HG02938 (cell line): ENCODE measurements around the gene KLF11.

ENCODE experiments used
- ATAC-seq: cut with Tn5 transposase; IDR thresholded peaks from one replicate; pipeline ENCODE4 v1.9.1; 2021; ENCODE audit warnings: mild to moderate bottlenecking, moderate library complexity; ENCODE audit not compliant: unreplicated experiment

Gene KLF11

DNA sequence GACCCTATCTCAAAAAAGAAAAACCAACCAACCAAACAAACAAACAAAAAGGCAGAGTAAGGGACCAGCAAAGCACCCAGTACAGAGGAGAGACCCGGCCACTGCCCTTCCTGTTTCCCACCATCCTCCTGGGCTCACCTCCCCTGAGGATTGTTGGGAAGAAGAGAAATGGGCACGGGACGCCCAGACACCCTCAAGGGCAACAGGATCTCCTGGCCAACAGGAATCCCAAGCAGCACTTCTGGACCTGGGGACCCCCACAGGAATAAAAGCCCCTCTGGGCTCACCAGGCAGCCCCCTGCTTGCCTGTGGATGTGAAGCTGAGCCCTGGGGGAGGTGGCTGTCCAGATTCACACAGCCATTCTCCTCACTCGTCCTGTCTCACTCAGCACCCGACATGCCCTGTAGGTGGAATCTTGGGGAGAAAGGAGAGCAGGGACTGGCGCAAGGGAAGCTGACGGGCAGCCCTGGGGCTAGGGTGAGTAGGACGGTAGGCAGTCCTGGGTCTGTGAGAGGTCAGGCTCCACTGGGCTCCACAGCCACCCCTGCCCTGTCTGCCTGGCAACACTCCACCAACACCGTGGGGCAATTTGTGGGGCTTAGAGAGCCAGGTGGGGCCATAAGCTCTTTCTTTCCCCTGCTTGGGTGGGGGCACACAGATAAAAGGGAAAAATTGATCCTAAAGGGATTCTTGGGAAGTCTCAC lies 18.0 kb downstream of the KLF11 start:
- no peak for ATAC-seq

DNA sequence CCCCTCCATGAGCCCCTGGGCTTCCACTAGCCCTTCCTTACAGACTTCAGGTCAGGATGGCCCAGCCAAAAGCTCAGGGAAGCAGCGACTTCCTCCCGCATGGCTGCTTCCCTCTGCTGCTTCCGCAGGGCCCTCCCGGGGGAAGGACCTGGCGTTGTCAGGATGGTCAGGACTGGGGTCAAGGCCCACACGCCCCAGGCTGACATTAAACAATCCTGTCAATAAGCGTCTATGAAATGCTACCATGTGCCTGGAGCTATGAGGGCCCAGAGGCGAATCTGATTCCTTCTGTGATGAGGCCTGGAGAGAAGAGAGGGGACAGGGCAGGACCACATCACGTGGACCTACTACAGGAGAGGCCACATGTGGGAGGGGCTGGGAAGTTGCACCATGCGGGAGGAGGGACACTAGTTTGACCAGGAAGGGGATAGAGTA lies 19.6 kb downstream of the KLF11 start:
- no peak for ATAC-seq

DNA sequence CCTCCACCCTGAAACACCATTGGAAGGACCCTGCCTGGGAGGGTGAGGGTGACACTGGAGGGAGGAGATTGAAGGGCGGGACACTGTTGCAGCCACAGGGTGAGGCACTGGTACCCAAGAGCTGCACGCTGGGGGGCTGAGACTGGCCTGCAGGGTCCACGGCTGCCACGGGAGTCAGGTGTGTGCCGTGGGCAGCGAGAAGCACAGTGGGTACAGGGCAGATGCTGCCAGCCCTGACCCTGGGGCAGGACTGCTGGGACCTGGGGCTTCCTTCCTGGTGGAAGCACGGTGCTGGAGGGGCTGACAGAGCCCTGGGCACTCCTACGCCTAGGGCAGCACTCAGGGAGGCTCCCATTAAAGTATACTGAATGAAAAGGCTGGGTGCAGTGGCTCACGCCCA lies 20.2 kb downstream of the KLF11 start:
- no peak for ATAC-seq

DNA sequence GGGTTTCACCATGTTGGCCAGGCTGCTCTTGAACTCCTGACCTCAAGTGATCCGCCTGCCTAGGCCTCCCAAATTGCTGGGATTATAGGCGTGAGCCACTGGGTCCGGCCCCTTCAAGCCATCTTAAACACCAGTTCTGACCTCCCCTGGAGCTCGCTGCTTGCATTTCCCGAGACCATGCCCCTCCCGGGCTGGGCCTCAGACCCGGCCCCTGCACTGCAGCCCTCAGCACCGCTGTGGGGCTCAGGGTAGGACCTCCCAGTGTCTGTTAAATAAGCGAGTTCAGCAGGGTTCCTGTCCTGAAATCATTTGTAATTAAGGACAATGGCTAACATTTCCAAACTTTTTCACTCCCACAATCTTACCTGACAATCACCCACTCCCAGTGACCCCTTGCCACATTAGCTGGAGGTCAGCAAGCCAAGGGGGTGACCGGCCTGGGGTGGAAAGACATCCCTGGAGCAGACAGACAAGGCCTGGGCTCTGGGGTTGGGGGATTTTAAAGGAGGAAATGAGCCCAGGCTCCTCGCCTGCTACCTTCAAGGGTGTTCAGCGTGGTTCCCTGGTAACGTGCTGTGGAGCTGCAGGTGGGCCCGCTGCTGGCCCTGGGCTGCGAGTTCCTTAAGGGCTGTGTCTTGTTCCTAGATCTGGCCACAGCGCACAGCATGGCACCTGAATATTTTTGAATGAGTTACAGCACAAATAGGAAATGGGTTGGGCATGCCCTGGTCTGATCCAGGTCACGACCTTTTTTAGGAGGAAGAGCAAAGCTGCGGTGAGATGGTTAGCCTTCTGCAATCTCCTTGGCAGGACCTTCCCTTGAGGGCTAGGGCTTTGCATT lies 21.8 kb downstream of the KLF11 start:
- no peak for ATAC-seq

DNA sequence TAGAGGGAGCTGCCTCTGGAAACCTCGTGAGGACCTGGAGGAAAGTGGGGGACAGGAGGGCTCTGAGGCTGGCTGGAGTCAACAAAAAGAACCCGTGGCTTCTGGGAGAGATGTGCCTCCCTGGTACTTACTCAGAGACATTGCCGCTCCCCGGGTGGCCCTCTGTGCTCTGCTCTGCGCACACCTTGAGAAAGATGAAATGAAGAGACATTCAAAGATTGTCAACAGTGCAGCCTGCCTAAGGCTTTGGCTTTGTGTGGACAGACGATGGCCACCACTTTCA lies 22.4 kb downstream of the KLF11 start:
- no peak for ATAC-seq

DNA sequence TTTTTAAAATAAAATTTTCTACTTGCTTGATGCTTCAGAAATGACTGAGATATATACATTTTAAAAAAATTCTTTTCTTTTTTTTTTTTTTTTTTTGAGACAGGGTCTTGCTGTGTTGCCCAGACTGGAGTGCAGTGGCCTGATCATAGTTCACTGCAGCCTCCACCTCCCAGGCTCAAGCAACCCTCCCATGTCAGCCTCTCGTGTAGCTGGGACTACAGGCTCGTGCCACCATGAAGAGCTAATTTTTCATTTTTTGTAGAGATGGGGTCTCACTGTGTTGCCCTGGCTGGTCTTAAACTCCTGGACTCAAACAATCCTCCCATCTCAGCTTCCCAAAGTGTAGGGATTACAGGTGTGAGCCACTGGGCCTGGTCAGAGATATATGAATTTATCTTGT lies 24.0 kb downstream of the KLF11 start:
- ATAC-seq, result no peak

DNA sequence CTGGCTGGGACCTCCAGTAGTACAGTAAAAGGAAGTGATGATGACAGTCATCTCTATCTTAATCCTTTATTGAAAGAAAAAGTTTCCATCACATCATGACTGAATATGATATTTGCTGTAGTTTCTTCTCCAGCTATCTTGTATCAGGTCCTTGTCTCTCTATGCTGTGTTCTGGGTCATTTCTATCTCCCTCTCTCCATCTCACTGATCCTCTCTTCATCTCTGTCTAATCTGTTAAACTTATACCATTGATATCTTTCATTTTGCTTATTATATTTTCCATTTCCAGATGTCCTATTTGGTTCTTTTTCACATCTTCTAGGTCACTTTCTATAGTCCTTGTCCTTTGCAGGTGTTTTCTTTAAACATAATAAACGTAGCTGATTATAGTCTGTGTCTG lies 24.5 kb downstream of the KLF11 start:
- no peak for ATAC-seq

DNA sequence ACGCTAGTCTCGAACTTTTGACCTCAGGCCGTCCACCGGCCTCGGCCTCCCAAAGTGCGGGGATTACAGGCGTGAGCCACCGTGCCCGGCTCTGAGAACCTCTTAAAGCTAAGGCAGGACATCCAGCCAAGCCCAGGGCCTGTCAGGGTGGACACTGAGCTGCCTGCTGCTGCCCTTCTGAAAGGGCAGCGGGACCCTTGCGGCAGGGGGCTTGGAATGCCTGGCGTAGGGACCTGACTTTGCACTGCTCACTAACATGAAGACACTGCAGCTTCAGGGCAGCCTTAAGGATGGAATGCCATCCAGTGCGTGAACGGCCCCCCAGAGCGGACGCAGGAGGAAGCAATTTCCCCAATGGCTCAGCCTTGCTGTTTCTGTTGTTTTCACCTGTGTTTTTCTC lies 27.8 kb downstream of the KLF11 start:
- no peak for ATAC-seq

DNA sequence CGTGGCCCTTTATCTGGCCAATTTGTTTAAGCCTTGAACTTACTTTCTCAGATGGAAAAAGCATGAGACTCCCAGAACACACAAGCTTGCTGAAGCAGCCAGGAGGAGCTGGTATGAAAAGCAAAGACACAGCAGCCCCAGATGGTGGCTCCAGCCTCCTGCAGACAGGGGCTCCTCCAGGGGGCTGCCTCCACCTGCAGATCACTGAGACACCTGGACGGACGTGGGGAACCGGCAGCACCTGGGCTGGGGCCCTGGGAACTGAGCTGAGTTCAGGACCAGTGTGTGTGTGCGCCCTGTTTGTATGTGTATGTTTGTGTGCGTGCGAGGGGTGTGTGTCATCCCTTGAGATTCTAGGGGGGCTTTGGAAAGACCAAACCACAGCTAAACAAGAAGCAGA lies 28.2 kb downstream of the KLF11 start:
- ATAC-seq, result no peak

DNA sequence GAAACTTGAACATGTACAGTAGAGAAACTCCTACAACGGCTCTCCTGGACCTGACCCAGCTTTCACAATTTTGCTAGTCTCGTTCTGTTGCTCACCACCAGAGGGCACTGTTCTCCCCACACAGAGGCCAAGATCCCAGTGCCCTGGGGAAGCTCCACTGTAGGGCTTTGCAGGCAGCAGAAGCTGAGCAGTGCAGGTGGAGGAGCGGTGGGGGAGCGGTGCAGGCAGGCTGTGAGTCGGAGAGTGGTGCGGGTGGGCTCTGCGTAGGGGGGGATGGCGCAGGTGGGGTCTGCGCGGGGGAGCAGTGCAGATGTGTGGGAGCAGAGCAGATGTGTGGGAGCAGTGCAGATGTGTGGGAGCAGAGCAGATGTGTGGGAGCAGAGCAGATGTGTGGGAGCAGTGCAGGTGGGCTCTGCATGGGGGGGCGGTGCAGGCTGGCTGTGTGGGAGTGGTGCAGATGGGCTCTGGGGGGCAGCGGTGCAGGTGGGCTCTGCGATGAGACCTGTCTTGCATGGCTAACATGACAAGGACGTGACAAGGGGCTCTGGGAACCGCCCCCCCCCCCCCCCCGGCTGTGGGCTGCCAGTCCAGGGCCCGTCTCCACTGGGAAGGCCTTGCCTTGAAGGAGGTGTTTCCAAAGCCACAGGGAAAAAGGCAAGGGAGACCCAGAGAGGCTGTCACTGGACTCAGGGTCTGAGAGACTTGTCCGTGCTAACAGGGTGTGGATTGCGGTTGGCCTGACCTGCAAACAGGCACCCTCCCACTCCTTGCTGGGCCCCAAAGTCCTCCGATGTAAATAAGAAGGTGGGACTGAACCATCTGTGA lies 29.5 kb downstream of the KLF11 start:
- ATAC-seq, result peak; percentile 56

DNA sequence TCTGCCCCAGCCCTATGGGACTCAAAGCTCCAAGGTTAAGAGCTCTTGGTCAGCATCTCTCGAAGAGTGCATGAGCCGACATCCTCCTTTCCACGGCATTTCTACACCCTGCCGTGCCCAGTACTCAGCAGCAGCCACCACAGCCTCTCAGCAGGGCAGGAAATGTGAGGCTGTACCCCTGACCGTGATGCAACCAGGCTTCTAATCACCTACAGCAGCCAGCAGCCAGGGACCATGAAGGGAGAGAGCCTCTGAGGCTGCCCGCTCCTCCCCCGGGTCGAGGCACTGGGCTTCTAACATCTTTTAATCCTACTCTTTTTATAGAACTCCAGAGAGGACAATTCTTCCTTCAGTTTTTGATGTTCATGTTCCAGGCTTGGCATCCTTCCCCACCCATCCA lies 30.4 kb downstream of the KLF11 start:
- no peak for ATAC-seq

DNA sequence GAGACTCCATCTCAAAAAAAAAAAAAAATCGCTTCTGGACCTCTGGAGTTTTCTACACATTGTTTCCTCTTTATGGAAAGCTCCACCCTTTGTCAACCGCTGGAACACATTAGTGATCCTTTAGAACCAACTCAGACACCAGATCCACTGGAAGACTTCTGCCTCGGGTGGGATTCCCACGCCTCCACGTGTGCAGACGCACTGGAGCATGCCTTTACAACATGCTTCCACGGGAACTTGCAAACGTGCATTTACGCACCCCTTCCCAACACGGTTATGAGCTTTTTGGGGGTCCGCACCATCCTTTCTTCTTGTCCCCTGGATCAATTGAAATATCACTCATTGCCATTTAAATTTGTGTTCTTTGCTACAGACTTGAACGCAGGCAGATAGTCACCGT lies 31.8 kb downstream of the KLF11 start:
- no peak for ATAC-seq

DNA sequence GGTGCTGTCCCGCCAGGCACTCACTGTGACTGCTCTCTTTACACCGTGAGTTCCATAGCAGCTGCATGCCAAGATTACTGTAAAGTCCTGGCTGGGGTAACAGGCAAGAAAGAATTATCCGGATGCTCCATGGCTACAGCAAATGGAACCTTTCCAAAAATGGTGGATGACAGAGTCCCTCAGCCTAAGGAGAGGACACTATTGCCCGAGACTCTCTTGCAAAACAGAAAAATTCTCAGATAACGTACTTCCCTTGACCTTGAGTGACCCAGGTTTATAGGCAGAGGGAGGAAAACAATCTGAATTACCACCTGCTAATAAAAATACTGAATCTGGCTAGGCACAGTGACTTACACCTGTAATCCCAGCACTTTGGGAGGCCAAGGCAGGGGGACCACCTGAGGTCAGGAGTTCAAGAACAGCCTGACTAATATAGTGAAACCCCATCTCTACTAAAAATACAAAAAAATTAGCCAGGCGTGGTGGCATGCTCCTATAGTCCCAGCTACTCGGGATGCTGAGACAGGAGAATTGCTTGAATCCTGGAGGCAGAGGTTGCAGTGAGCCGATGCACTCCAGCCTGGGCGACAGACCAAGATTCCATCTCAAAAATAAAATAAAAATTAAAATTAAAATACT lies 32.3 kb downstream of the KLF11 start:
- no peak for ATAC-seq

DNA sequence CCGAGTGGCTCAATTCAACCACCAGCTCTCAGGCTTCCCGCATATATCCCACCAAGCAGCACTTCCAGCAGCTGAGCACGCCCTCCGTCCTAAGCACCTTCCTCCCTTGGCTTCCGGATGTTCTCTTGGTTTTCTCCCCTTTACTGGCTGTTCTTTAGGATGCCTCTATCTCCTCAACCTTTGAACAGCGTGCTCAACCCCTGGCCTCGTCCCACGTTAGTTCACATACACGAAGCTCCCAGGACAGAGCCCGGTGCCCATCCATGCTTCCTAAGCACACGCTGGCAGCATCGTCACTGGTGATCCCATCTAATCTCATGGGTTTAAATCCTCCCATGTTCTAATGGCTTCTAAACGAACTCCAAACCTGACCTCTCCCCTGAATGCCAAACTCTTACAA lies 33.2 kb downstream of the KLF11 start:
- ATAC-seq, result no peak

DNA sequence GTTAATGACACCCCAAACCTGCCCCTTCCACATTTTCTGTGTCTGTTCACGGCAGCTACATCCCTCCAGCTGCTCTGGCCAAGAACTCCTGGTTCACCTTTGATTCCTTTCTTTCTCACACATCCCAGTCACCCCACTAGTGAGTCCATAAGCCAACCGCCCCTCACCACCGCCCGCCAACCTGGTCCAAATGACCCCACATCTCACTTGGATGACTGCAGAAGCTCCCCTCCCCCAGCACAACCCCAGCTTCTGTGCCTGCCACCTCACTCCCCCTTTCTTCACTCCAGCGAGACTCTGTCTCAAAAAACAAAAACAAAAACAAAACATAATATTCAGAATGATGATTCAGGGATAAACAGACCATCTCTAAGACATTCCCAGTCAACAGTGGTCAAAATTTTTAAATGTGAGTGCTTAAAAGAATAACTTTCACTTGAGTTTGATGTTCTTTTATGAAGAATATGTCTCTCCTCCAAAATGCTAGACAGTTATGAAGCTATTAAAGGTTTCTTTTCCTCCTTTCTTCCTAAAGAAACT lies 33.7 kb downstream of the KLF11 start:
- no peak for ATAC-seq

DNA sequence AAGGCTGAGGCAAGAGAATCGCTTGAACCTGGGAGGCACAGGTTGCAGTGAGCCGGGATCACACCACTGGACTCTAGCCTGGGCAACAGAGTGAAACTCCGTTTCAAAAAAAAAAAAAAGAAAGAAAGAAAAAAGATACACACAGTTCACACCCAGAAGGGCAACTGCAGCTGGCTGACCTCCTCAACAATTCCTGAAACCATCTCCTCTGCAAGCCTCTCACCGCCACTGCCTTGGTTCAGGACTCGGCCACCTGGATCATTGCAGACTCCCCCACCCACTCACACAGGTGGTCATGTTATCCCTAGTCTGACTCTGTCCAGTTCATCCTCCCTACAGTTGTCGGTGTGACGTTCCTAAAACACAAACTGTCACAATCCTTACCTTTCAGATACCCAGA lies 34.7 kb downstream of the KLF11 start:
- no peak for ATAC-seq

DNA sequence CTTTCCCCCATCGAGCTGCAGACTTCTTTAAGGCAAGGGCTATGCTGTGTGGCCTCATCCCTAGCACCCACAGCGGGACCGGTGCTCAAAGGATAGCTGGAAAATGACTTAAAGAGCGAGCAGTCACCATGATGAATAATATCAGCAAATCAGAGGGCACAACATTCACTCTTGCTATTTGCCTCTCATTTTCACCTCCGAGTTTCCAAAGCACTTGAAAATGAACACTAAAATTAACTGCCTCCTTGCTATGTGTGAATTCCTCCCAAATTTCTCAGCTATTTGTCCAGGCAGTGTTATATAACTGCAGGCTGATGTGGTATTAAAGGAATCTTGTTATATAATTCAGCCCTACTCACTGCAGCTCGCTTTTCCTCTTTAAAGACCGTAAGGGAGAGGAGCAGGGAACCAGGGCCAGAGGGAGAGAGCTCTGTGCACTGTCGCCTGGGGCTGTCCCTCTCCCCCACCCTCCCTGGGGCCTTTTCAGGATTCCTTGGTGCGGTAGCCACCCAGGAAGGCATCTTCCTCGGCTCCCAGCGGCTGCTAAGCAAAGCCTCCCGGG lies 35.4 kb downstream of the KLF11 start:
- no peak for ATAC-seq

DNA sequence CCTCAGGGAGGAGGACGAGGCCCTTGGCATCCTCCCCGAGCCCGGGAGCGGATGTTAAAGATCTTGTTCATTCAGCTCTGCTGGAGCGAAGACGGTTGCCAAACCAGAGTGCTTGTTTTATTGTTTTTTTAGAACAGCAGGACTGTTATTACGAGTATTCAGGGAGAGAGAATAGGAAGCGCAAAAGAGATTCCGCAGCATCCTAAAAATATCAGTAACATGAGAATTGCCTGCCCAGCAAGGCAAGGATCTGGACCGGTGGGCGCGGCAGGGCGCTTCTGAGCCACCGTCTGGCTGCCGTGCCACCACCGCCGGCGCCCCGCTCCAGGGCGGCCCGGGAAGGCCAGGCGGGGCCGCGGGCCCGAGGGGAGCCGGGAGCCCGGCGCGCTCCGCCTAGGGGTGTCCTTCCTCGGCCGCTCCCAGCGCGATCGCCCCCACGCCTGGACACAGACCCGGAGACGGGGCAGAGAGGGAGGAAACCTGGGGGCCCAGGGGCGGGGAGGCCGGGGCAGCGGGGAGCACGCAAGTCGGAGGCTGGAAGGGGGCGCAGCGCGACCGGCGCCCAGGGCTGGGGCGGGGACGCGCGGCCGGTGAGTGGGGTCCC lies 36.0 kb downstream of the KLF11 start:
- no peak for ATAC-seq

DNA sequence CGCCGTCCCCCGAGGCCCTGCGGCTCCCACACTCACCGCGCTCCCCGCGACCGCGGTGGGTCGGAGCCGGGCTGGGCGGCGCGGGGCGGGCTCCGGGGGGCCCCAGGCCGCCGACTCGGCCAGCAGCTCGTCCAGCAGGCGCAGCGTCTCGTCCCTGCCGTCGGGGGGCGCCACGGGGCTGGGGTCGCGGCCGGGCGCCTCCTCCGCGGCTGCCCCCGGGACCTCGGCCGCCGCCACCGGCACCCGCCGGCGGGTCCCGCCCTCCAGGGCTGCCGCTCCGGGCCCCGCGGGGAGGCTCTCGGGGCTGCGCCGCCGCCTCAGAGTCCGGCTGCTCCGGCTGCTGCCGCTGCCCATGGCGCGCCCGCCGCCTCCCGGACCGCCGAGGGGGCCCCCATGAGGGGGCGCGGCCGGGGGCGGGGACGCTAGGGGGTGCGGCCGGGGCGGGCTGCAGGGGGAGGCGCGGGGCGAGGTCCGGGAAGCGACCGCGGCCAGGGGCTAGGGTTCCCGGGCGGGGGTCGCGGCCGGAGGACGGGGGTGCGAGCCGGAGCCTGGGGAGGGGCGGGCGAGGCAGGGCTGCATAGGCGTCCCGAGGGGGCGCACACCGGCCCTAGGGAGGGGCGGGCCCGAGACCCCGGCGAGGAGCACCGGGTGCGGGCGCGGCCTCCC lies 36.7 kb downstream of the KLF11 start, which contains the start of gene CYS1:
Gene CYS1, minus strand, starts transcription at position 542 of the 666 bp plus-strand sequence. Its CDS starts 188 bp downstream, at position 354.
- ATAC-seq, result no peak
